Astrocyte (in vitro differentiated cells and primary cell): ENCODE results near the gene NDUFAF8. TPM values are rescaled to one million over a fixed set of nuclear protein-coding genes. Genes with fewer than 3 reads are reported as not detected.

ENCODE experiments used
- DNase-seq: peaks from one replicate; pipeline ENCODE4 v3.0.0-alpha.2; 2010; ENCODE audit warnings: low read depth
- FAIRE-seq: peaks from 2 replicates; lab custom pipeline; 2011; peaks lifted over from hg19 to GRCh38; lab: Jason Lieb, UNC
- H2AFZ ChIP-seq: 2 replicates; pipeline ENCODE4 v1.6.0; 2012; ENCODE audit warnings: low read depth, low read length, inconsistent platforms
- H3K27ac ChIP-seq: 2 replicates; pipeline ENCODE4 v1.5.1; 2011; ENCODE audit warnings: low read depth, low read length, inconsistent platforms
- H3K27me3 ChIP-seq: 2 replicates; pipeline ENCODE4 v1.6.0; 2011; ENCODE audit warnings: low read length, inconsistent platforms; ENCODE audit not compliant: insufficient read depth
- H3K36me3 ChIP-seq: 2 replicates; pipeline ENCODE4 v1.5.1; 2011; ENCODE audit warnings: low read length, inconsistent platforms; ENCODE audit not compliant: insufficient read depth
- H3K4me1 ChIP-seq: 2 replicates; pipeline ENCODE4 v1.5.1; 2011; ENCODE audit warnings: low read length, inconsistent platforms; ENCODE audit not compliant: insufficient read depth
- H3K4me2 ChIP-seq: 2 replicates; pipeline ENCODE4 v1.6.0; 2012; ENCODE audit warnings: low read length, inconsistent platforms
- H3K4me3 ChIP-seq: 2 replicates; pipeline ENCODE4 v1.5.1; 2011; ENCODE audit warnings: low read depth, mild to moderate bottlenecking, low read length, inconsistent platforms; ENCODE audit not compliant: insufficient read depth
- H3K79me2 ChIP-seq: 2 replicates; pipeline ENCODE4 v1.6.0; 2012; ENCODE audit warnings: mild to moderate bottlenecking, low read length, inconsistent platforms; ENCODE audit not compliant: insufficient read depth
- H3K9ac ChIP-seq: 2 replicates; pipeline ENCODE4 v1.6.0; 2012; ENCODE audit warnings: mild to moderate bottlenecking, low read length, inconsistent platforms
- H3K9me3 ChIP-seq: 2 replicates; pipeline ENCODE4 v1.5.1; 2012; ENCODE audit warnings: low read depth, mild to moderate bottlenecking, low read length, inconsistent platforms; ENCODE audit not compliant: insufficient read depth
- H4K20me1 ChIP-seq: 2 replicates; pipeline ENCODE4 v1.6.0; 2012; ENCODE audit warnings: low read length, inconsistent platforms; ENCODE audit not compliant: insufficient read depth
- H3K27ac Mint-ChIP-seq: one replicate; pipeline ENCODE4 v1.8.0; 2021; ENCODE audit warnings: mild to moderate bottlenecking, mixed read lengths; ENCODE audit not compliant: unreplicated experiment
- H3K27me3 Mint-ChIP-seq: one replicate; pipeline ENCODE4 v1.8.0; 2021; ENCODE audit warnings: low read depth, mixed read lengths; ENCODE audit not compliant: unreplicated experiment
- H3K36me3 Mint-ChIP-seq: one replicate; pipeline ENCODE4 v1.8.0; 2021; ENCODE audit warnings: low read depth, mixed read lengths; ENCODE audit not compliant: unreplicated experiment
- H3K4me1 Mint-ChIP-seq: one replicate; pipeline ENCODE4 v1.8.0; 2021; ENCODE audit warnings: low read depth, mixed read lengths; ENCODE audit not compliant: unreplicated experiment
- H3K4me3 Mint-ChIP-seq: one replicate; pipeline ENCODE4 v1.8.0; 2021; ENCODE audit warnings: mild to moderate bottlenecking, moderate library complexity, mixed read lengths; ENCODE audit not compliant: unreplicated experiment
- H3K9me3 Mint-ChIP-seq: one replicate; pipeline ENCODE4 v1.8.0; 2021; ENCODE audit warnings: mild to moderate bottlenecking, mixed read lengths; ENCODE audit not compliant: unreplicated experiment
- CTCF ChIP-seq: IDR thresholded peaks from 2 replicates; pipeline ENCODE4 v1.5.1; 2011; ENCODE audit warnings: low read depth, mild to moderate bottlenecking, inconsistent platforms, low read length, moderate library complexity; ENCODE audit not compliant: insufficient read depth
- EZH2 ChIP-seq: IDR thresholded peaks from 2 replicates; pipeline ENCODE4 v1.6.1; 2012; ENCODE audit warnings: mild to moderate bottlenecking, low read length, inconsistent platforms; ENCODE audit not compliant: insufficient read depth
- total RNA-seq: library from RNA; stranded (reverse); gene quantifications from 2 replicates; pipeline ENCODE4 v1.2.1, GENCODE V29; 2021

NDUFAF8 gene
- total RNA-seq, 1 donor from 2014 or later, result 67.2 TPM

GRCh38 chr17:81276781-81277180 is 37.7 kb downstream of the NDUFAF8 start:
- H3K27me3 ChIP-seq, result no peaks in the 10 kb centered on the region
- DNase-seq (no peak), FAIRE-seq (no peak)
- H2AFZ ChIP-seq, result no peak overlapping the region
- no peak overlapping the region for H3K9ac ChIP-seq
- TF ChIP-seq CTCF (no peak), EZH2 (no peak)
- H3K27ac ChIP-seq, result no peak overlapping the region
- no peaks in the 10 kb centered on the region for H3K79me2 ChIP-seq
- H3K9me3 ChIP-seq, result no peaks in the 10 kb centered on the region
- H3K9me3 Mint-ChIP-seq, result no peaks in the 10 kb centered on the region
- no peak overlapping the region for H3K4me3 ChIP-seq
- H3K36me3 ChIP-seq, result peaks cover 13% of the 10 kb centered on the region
- no peaks in the 10 kb centered on the region for H3K4me1 Mint-ChIP-seq
- H4K20me1 ChIP-seq, result peaks cover 29% of the 10 kb centered on the region
- H3K4me2 ChIP-seq, result no peak overlapping the region
- H3K27me3 Mint-ChIP-seq, result no peaks in the 10 kb centered on the region
- peak overlapping the region; percentile 58 for H3K27ac Mint-ChIP-seq
- H3K4me1 ChIP-seq, result no peaks in the 10 kb centered on the region
- no peak overlapping the region for H3K4me3 Mint-ChIP-seq
- H3K36me3 Mint-ChIP-seq, result peaks cover 28% of the 10 kb centered on the region

- no peak overlapping the region for H3K4me2 ChIP-seq
- no peaks in the 10 kb centered on the region for H3K4me1 ChIP-seq
- Mint-ChIP-seq H3K4me3 (no peak overlapping the region), H3K4me1 (no peaks in the 10 kb centered on the region), H3K9me3 (no peaks in the 10 kb centered on the region), H3K27me3 (no peaks in the 10 kb centered on the region), H3K27ac (peak overlapping the region; percentile 26), H3K36me3 (peaks cover 26% of the 10 kb centered on the region)
- no peak for TF ChIP-seq EZH2
- no peak for TF ChIP-seq CTCF
- H3K9ac ChIP-seq, result no peak overlapping the region
- peaks cover 29% of the 10 kb centered on the region for H4K20me1 ChIP-seq
- no peak overlapping the region for H3K4me3 ChIP-seq
- H3K27ac ChIP-seq, result no peak overlapping the region
- peaks cover 13% of the 10 kb centered on the region for H3K36me3 ChIP-seq
- no peaks in the 10 kb centered on the region for H3K27me3 ChIP-seq
- H3K79me2 ChIP-seq, result no peaks in the 10 kb centered on the region
- H3K9me3 ChIP-seq, result no peaks in the 10 kb centered on the region
- H2AFZ ChIP-seq, result no peak overlapping the region
- FAIRE-seq (no peak), DNase-seq (no peak)
These were observed 38.3 kb downstream of the NDUFAF8 start for GRCh38 chr17:81277421-81277820.

GRCh38 chr17:81277946-81278693 is 39.0 kb downstream of the NDUFAF8 start:
- H3K36me3 Mint-ChIP-seq, result peaks cover 21% of the 10 kb centered on the region
- no peaks in the 10 kb centered on the region for H3K9me3 ChIP-seq
- DNase-seq, result no peak
- H3K9me3 Mint-ChIP-seq, result no peaks in the 10 kb centered on the region
- H3K9ac ChIP-seq, result no peak overlapping the region
- H3K4me3 Mint-ChIP-seq, result peak overlapping the region; percentile 40
- no peaks in the 10 kb centered on the region for H3K4me1 Mint-ChIP-seq
- no peak overlapping the region for H2AFZ ChIP-seq
- no peaks in the 10 kb centered on the region for H3K79me2 ChIP-seq
- H3K4me2 ChIP-seq, result no peak overlapping the region
- no peak overlapping the region for H3K27ac ChIP-seq
- no peak overlapping the region for H3K27ac Mint-ChIP-seq
- H3K4me1 ChIP-seq, result no peaks in the 10 kb centered on the region
- TF ChIP-seq CTCF, result no peak
- no peak for TF ChIP-seq EZH2
- no peak for FAIRE-seq
- no peaks in the 10 kb centered on the region for H3K27me3 ChIP-seq
- peaks cover 13% of the 10 kb centered on the region for H3K36me3 ChIP-seq
- peaks cover 29% of the 10 kb centered on the region for H4K20me1 ChIP-seq
- no peak overlapping the region for H3K4me3 ChIP-seq
- H3K27me3 Mint-ChIP-seq, result no peaks in the 10 kb centered on the region
